Measurements from ENCODE around the gene CLIC4. TPM values are rescaled to one million over a fixed set of nuclear protein-coding genes. Genes with fewer than 3 reads are reported as not detected.
"Not testable (repeated sequence)": the region's sequence is repeated elsewhere in the genome, so short reads cannot be mapped to it uniquely, and the experiment has no call there.

CLIC4 gene
- total and polyA plus RNA-seq, 9 of the 15 experiments (the other 6 are each of a cell fraction or from before 2014, with no cell fraction given) = 16.0 to 67.5 (median 38.4) TPM

DNA sequence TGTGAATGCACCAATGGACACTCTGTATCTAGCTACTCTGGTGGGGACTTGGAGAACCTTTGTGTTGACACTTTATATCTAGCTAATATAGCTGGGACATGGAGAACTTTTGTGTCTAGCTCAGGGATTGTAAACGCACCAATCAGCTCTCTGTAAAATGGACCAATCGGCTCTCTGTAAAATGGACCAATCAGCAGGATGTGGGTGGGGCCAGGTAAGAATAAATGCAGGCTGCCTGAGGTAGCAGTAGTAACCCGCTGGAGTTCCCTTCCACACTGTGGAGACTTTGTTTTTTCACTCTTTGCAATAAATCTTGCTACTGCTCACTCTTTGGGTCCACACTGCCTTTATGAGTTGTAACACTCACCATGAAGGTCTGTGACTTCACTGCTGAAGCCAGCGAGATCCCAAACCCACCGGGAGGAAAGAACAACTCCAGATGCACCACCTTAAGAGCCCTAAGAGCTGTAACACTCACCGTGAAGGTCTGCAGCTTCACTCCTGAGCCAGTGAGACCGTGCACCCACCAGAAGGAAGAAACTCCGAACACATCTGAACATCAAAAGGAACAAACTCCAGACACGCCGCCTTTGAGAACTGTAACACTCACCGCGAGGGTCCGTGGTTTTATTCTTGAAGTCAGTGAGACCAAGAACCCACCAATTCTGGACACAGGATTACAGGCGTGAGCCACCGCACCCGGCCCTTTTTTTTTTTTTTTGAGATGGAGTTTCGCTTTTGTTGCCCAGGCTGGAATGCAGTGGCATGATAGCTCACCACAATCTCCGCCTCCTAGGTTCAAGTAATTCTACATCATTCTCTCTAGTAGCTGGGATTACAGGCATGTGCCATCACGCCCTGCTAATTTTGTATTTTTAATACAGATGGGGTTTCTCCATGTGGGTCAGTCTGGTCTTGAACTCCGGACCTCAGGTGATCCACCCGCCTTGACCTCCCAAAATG, 22.9 kb upstream of the CLIC4 start:
- H3K4me3 ChIP-seq; H3K9me1 ChIP-seq (ENCODE audit: control insufficient read depth, insufficient read depth, low read length); H3K9me3 ChIP-seq (replicated peaks; ENCODE audit: control insufficient read depth, insufficient read depth, low read depth, low read length); H3K36me3 ChIP-seq (ENCODE audit: control insufficient read depth, insufficient read depth, low read length); CTCF ChIA-PET (ENCODE audit: low intra/inter-chr PET ratio); H3K27ac ChIP-seq (ENCODE audit: extremely low read depth, low read depth, low read length); BruUV-seq (replicated peaks); H3K4me2 ChIP-seq (ENCODE audit: insufficient read depth, low read length); intact Hi-C loops (cut with micrococcal nuclease); DNase-seq (ENCODE audit: extremely low read depth in 1 of 4, low spot score in 3 of 4); H3K27me3 ChIP-seq (ENCODE audit: control insufficient read depth in 2 of 2, insufficient read depth in 2 of 2, low read length in 2 of 2); in situ Hi-C loops (cut with MboI); FAIRE-seq; H3K9ac ChIP-seq (ENCODE audit: insufficient read depth in 1 of 2, low read depth in 2 of 2, low read length in 2 of 2); H4K20me1 ChIP-seq (replicated peaks; ENCODE audit: control insufficient read depth, insufficient read depth, low read length); H3K79me2 ChIP-seq (ENCODE audit: control insufficient read depth, insufficient read depth, low read length); ATAC-seq: not testable (repeated sequence)
- H2AFZ ChIP-seq (ENCODE audit: low read depth, low read length) = 0 out of 2 replicates have a peak overlapping the region, but pooled peaks have one; percentile 21
- 65% methylated on average over 19 of the region's 21 CpGs for WGBS (ENCODE audit: insufficient coverage, low coverage, missing lambda C conversion rate)
- TF ChIP-seq ASH1L (IDR thresholded peaks at IDR 0.05; ENCODE audit: borderline replicate concordance, low read depth, partially characterized antibody) (peak; percentile 56), RBM25 (IDR thresholded peaks at IDR 0.05; ENCODE audit: low read depth, low read length, severe bottlenecking) (peak; percentile 38), SP1 (CRISPR knock-in tag; IDR thresholded peaks at IDR 0.05) (0 out of 2 replicates have a peak, but pooled peaks have one; percentile 21), NFYB (IDR thresholded peaks at IDR 0.05; ENCODE audit: extremely low read depth, insufficient read length) (peak; percentile 91)
- H3K4me1 ChIP-seq (replicated peaks in 1 of 2; ENCODE audit: control insufficient read depth in 2 of 2, insufficient read depth in 2 of 2, low read length in 2 of 2) = peaks cover 0 to 20% of the 10 kb centered on the region in 2 experiments; a peak in 3 of 5 replicates
- POLR2A ChIA-PET = interaction anchor here (0.8 kb wide), 1 partner anchor 92 kb away, joined by 3 read pairs; no protein-coding TSS in a partner anchor

All from K562 (cell line).